Fibroblast of villous mesenchyme (primary cell): ENCODE results near the gene ETV3. TPM values are rescaled to one million over a fixed set of nuclear protein-coding genes. Genes with fewer than 3 reads are reported as not detected.

Experiments
- DNase-seq: peaks from one replicate; pipeline ENCODE4 v3.0.0-alpha.2; 2010; ENCODE audit warnings: low read depth
- H3K4me3 ChIP-seq: 2 replicates; pipeline ENCODE4 v1.5.1; 2011; ENCODE audit warnings: low read depth, mild to moderate bottlenecking, low read length
- CTCF ChIP-seq: IDR thresholded peaks from 2 replicates; pipeline ENCODE4 v1.5.1; 2012; ENCODE audit warnings: low read depth, mild to moderate bottlenecking, low read length; ENCODE audit not compliant: insufficient read depth
- total RNA-seq: library from RNA; depleted of rRNA; stranded (reverse); fragments of >200 nt; gene quantifications from 2 replicates; pipeline ENCODE4 v1.2.3, GENCODE V29; 2012

Gene ETV3
- total RNA-seq, 1 donor = 13.0 TPM

GRCh38 chr1:157146244-157146643 lies 8.0 kb upstream of the ETV3 start:
- H3K4me3 ChIP-seq = no peak overlapping the region
- no peak for TF ChIP-seq CTCF
- no peak for DNase-seq

GRCh38 chr1:157145076-157145475 lies 6.9 kb upstream of the ETV3 start:
- no peak for TF ChIP-seq CTCF
- no peak for DNase-seq
- H3K4me3 ChIP-seq = no peak overlapping the region

- DNase-seq = no peak
- no peak for TF ChIP-seq CTCF
- no peak overlapping the region for H3K4me3 ChIP-seq
These were observed 6.3 kb upstream of the ETV3 start for GRCh38 chr1:157144509-157144908.

- H3K4me3 ChIP-seq = no peak overlapping the region
- TF ChIP-seq CTCF = no peak
- DNase-seq = no peak
These were observed 4.7 kb upstream of the ETV3 start for GRCh38 chr1:157142765-157143423.

- no peak for TF ChIP-seq CTCF
- DNase-seq = no peak
- no peak overlapping the region for H3K4me3 ChIP-seq
These were observed 4.0 kb upstream of the ETV3 start for GRCh38 chr1:157142201-157142600.

- DNase-seq = no peak
These were observed 3.1 kb upstream of the ETV3 start for GRCh38 chr1:157141212-157141855.

More at GRCh38 chr1:157141212-157141855, 3.1 kb upstream of the ETV3 start:
- TF ChIP-seq CTCF = no peak
- H3K4me3 ChIP-seq = no peak overlapping the region
